PC-3 (cell line): ENCODE results near the gene DGKG. TPM values are rescaled to one million over a fixed set of nuclear protein-coding genes. Genes with fewer than 3 reads are reported as not detected.

Experiments used
- ATAC-seq: fragments of 200-7000 bp; cut with Tn5 transposase; 2 replicates; pipeline ENCODE4 v1.9.1; 2020; ENCODE audit warnings: mild to moderate bottlenecking, moderate library complexity
- BruUV-seq: library from RNA; stranded (reverse); fragments of 400-500 nt; replicated peaks from 2 replicates; lab custom pipeline; 2021; lab: Mats Ljungman, UMichigan
- CTCF ChIA-PET: fragments of 300-600 bp; sonication (Branson Sonifier 250); formaldehyde crosslinking; loops from one replicate; lab custom pipeline; 2022; ENCODE audit warnings: antibody characterized with exemption; lab: Charles Lee
- POLR2A ChIA-PET: fragments of 300-600 bp; sonication (Branson Sonifier 250); formaldehyde crosslinking; loops from one replicate; lab custom pipeline; 2022; ENCODE audit warnings: antibody characterized with exemption; ENCODE audit not compliant: unreplicated experiment; lab: Charles Lee
- DNase-seq: peaks from one replicate; pipeline ENCODE4 v3.0.0-alpha.2; 2015
- H2AFZ ChIP-seq: fragments of 300-600 bp; sonication (generic); 2 replicates; pipeline ENCODE4 v1.6.0; 2016; ENCODE audit warnings: antibody characterized with exemption, low read length
- H3F3A ChIP-seq: fragments of 300-600 bp; sonication (generic); one replicate; pipeline ENCODE4 v1.6.0; 2017; ENCODE audit warnings: antibody characterized with exemption, low read length, control low read depth, mild to moderate bottlenecking; ENCODE audit not compliant: unreplicated experiment
- H3K27ac ChIP-seq: fragments of 300-600 bp; sonication (generic); 2 replicates; pipeline ENCODE4 v1.5.1; 2016; ENCODE audit warnings: mild to moderate bottlenecking, low read length
- H3K27me3 ChIP-seq: fragments of 300-600 bp; sonication (generic); 2 replicates; pipeline ENCODE4 v1.6.1; 2016; ENCODE audit warnings: low read length, mixed read lengths
- H3K36me3 ChIP-seq: fragments of 300-600 bp; sonication (generic); 2 replicates; pipeline ENCODE4 v1.6.1; 2016; ENCODE audit warnings: low read depth, mixed run types, low read length, mixed read lengths
- H3K4me1 ChIP-seq: fragments of 300-600 bp; sonication (generic); 2 replicates; pipeline ENCODE4 v1.5.1; 2016; ENCODE audit warnings: low read length; ENCODE audit not compliant: insufficient read depth
- H3K4me2 ChIP-seq: fragments of 300-600 bp; sonication (generic); 2 replicates; pipeline ENCODE4 v1.6.0; 2016; ENCODE audit warnings: low read length
- H3K4me3 ChIP-seq: fragments of 300-600 bp; sonication (generic); 2 replicates; pipeline ENCODE4 v1.5.1; 2016; ENCODE audit warnings: mild to moderate bottlenecking, low read length, mixed read lengths
- H3K79me2 ChIP-seq: fragments of 300-600 bp; sonication (generic); 2 replicates; pipeline ENCODE4 v1.6.1; 2017; ENCODE audit warnings: low read length, mixed read lengths
- H3K9ac ChIP-seq: fragments of 300-600 bp; sonication (generic); 2 replicates; pipeline ENCODE4 v1.6.0; 2016; ENCODE audit warnings: mild to moderate bottlenecking, low read length
- H3K9me2 ChIP-seq: fragments of 300-600 bp; sonication (generic); replicated peaks from 2 replicates; pipeline ENCODE4 v1.6.1; 2016; ENCODE audit warnings: mixed run types, low read length, mixed read lengths
- H3K9me3 ChIP-seq: fragments of 300-600 bp; sonication (generic); 2 replicates; pipeline ENCODE4 v1.6.1; 2016; ENCODE audit warnings: low read length, mixed read lengths
- H4K20me1 ChIP-seq: fragments of 300-600 bp; sonication (generic); 2 replicates; pipeline ENCODE4 v1.6.1; 2016; ENCODE audit warnings: low read length, mixed read lengths
- CTCF ChIP-seq: fragments of 300-600 bp; sonication (generic); conservative IDR thresholded peaks from 2 replicates; pipeline ENCODE4 v1.5.1; 2017; ENCODE audit warnings: antibody characterized with exemption, low read depth, mild to moderate bottlenecking, low read length
- EZH2 ChIP-seq: fragments of 300-600 bp; sonication (generic); IDR thresholded peaks from one replicate; pipeline ENCODE4 v1.6.1; 2017; ENCODE audit warnings: antibody characterized with exemption, mild to moderate bottlenecking, low read length; ENCODE audit not compliant: unreplicated experiment
- EZH2phosphoT487 ChIP-seq: fragments of 300-600 bp; sonication (generic); IDR thresholded peaks from 2 replicates; pipeline ENCODE4 v1.6.1; 2018; ENCODE audit warnings: mild to moderate bottlenecking, antibody characterized with exemption, low read length, borderline replicate concordance
- intact Hi-C: fragments of 100-400 bp; cut with micrococcal nuclease; formaldehyde crosslinking; loops from 2 replicates; pipeline ENCODE4 v1.9.0; 2023
- total RNA-seq: library from RNA; depleted of rRNA; stranded (reverse); fragments of >200 nt; gene quantifications from 2 replicates; pipeline ENCODE4 v1.2.3, GENCODE V29; 2014

DGKG gene
- total RNA-seq, 1 experiment from 2014 or later = 2.7 TPM

GRCh38 chr3:186184021-186184420 lies 178.0 kb downstream of the DGKG start:
- Histone ChIP-seq H3F3A (no peaks in the 10 kb centered on the region), H3K27ac (no peak overlapping the region), H2AFZ (no peak overlapping the region), H3K9me2 (no peaks in the 10 kb centered on the region), H3K9ac (no peak overlapping the region), H3K4me1 (no peaks in the 10 kb centered on the region), H3K4me2 (no peak overlapping the region), H3K4me3 (no peak overlapping the region), H3K27me3 (peaks cover 51% of the 10 kb centered on the region), H3K36me3 (no peaks in the 10 kb centered on the region), H3K9me3 (no peaks in the 10 kb centered on the region), H3K79me2 (no peaks in the 10 kb centered on the region), H4K20me1 (no peaks in the 10 kb centered on the region)
- intact Hi-C loops = no loop called here
- DNase-seq (no peak), ATAC-seq (no peak)
- no TSS peak for BruUV-seq
- CTCF ChIA-PET = no interaction called here
- POLR2A ChIA-PET = interaction anchor here (0.6 kb wide), 1 partner anchor 14 kb away, joined by 11 read pairs; no protein-coding TSS in a partner anchor
- no peak for TF ChIP-seq EZH2
- no peak for TF ChIP-seq CTCF
- no peak for TF ChIP-seq EZH2phosphoT487

- intact Hi-C loops = no loop called here
- Histone ChIP-seq H4K20me1 (no peaks in the 10 kb centered on the region), H3K4me2 (no peak overlapping the region), H3K36me3 (no peaks in the 10 kb centered on the region), H3K27me3 (peaks cover 45% of the 10 kb centered on the region), H3K9me2 (no peaks in the 10 kb centered on the region), H3K9ac (no peak overlapping the region), H3K79me2 (no peaks in the 10 kb centered on the region), H3K9me3 (no peaks in the 10 kb centered on the region), H3K4me1 (no peaks in the 10 kb centered on the region), H3K27ac (no peak overlapping the region), H3F3A (no peaks in the 10 kb centered on the region), H3K4me3 (no peak overlapping the region), H2AFZ (no peak overlapping the region)
- no peak for ATAC-seq
- BruUV-seq = no TSS peak
- TF ChIP-seq EZH2 (no peak), CTCF (no peak), EZH2phosphoT487 (no peak)
- ChIA-PET POLR2A (no interaction called here), CTCF (no interaction called here)
- no peak for DNase-seq
Measured at GRCh38 chr3:186182850-186183249, 179.2 kb downstream of the DGKG start.

GRCh38 chr3:186181901-186182300 lies 180.1 kb downstream of the DGKG start:
- Histone ChIP-seq H3K9ac (no peak overlapping the region), H3K79me2 (no peaks in the 10 kb centered on the region), H3K36me3 (no peaks in the 10 kb centered on the region), H2AFZ (no peak overlapping the region), H3K4me3 (no peak overlapping the region), H3K27me3 (peaks cover 43% of the 10 kb centered on the region), H3K4me1 (no peaks in the 10 kb centered on the region), H3F3A (no peaks in the 10 kb centered on the region), H3K9me2 (no peaks in the 10 kb centered on the region), H4K20me1 (no peaks in the 10 kb centered on the region), H3K9me3 (no peaks in the 10 kb centered on the region), H3K27ac (no peak overlapping the region), H3K4me2 (no peak overlapping the region)
- POLR2A ChIA-PET = no interaction called here
- TF ChIP-seq EZH2 (no peak), EZH2phosphoT487 (no peak)
- CTCF ChIA-PET = interaction anchor here (0.7 kb wide), 1 partner anchor 8 kb away, joined by 4 read pairs; no protein-coding TSS in a partner anchor
- intact Hi-C loops = no loop called here
- no peak for ATAC-seq
- BruUV-seq = no TSS peak
- no peak for DNase-seq
